Osteoblast (primary cell): ENCODE data around the gene DPH1. TPM values are rescaled to one million over a fixed set of nuclear protein-coding genes. Genes with fewer than 3 reads are reported as not detected.

Experiments
- DNase-seq: peaks from one replicate; pipeline ENCODE4 v3.0.0; 2011; ENCODE audit warnings: low spot score, mixed read lengths; ENCODE audit not compliant: insufficient read length; ENCODE audit errors: missing footprints
- H2AFZ ChIP-seq: 2 replicates; pipeline ENCODE4 v1.6.0; 2011; ENCODE audit warnings: mild to moderate bottlenecking, low read length
- H3K27ac ChIP-seq: 2 replicates; pipeline ENCODE4 v1.5.1; 2011; ENCODE audit warnings: mild to moderate bottlenecking, low read depth, low read length, moderate library complexity
- H3K27me3 ChIP-seq: 2 replicates; pipeline ENCODE4 v1.6.0; 2012; ENCODE audit warnings: mild to moderate bottlenecking, control low read depth, inconsistent platforms, low read length, moderate library complexity; ENCODE audit not compliant: insufficient read depth
- H3K36me3 ChIP-seq: 2 replicates; pipeline ENCODE4 v1.5.1; 2011; ENCODE audit warnings: mild to moderate bottlenecking, low read length, control low read depth, moderate library complexity; ENCODE audit not compliant: insufficient read depth
- H3K4me1 ChIP-seq: 2 replicates; pipeline ENCODE4 v1.5.1; 2011; ENCODE audit warnings: mild to moderate bottlenecking, low read length, control low read depth, moderate library complexity; ENCODE audit not compliant: insufficient read depth
- H3K4me2 ChIP-seq: 2 replicates; pipeline ENCODE4 v1.6.0; 2011; ENCODE audit warnings: mild to moderate bottlenecking, low read length; ENCODE audit not compliant: insufficient read depth
- H3K4me3 ChIP-seq: fragments of 200-600 bp; sonication (generic); 3 replicates; pipeline ENCODE4 v1.5.1; 2012; ENCODE audit warnings: mild to moderate bottlenecking, low read length, inconsistent platforms; ENCODE audit not compliant: insufficient read depth
- H3K79me2 ChIP-seq: 2 replicates; pipeline ENCODE4 v1.6.0; 2012; ENCODE audit warnings: mild to moderate bottlenecking, low read length, control low read depth, inconsistent platforms; ENCODE audit not compliant: insufficient read depth
- H3K9me3 ChIP-seq: 2 replicates; pipeline ENCODE4 v1.5.1; 2011; ENCODE audit warnings: low read depth, low read length, control low read depth
- H4K20me1 ChIP-seq: 2 replicates; pipeline ENCODE4 v1.6.0; 2012; ENCODE audit warnings: mild to moderate bottlenecking, low read length, control low read depth; ENCODE audit not compliant: insufficient read depth
- CTCF ChIP-seq: IDR thresholded peaks from 2 replicates; pipeline ENCODE4 v1.5.1; 2011; ENCODE audit warnings: mild to moderate bottlenecking, low read depth, low read length, moderate library complexity; ENCODE audit errors: extremely low read depth
- total RNA-seq: library from RNA; depleted of rRNA; stranded (reverse); fragments of >200 nt; gene quantifications from 2 replicates; pipeline ENCODE4 v1.2.3, GENCODE V29; 2012

Gene DPH1
- total RNA-seq, 1 donor, result 63.7 TPM

DNA sequence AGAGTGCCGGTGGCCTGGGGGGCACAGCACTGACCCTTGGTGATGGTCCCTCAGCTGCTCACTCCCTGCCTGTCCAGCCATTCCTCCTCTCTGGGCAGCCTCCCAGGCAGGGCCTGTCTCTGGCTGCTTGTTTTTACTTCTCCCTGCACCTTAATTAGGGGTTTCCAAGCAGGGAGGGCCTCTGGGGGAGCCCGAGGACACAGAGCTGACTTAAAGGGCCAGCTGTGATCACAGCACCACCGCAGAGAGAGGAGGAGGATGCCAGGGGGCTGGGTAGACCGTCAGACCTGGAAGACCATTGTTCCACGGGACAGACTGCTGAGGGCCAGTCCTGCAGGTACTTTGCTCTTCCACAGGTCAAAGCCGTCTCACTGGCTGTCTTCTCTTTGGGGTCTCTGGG lies 1.2 kb upstream of the DPH1 start:
- Histone ChIP-seq H3K27ac (no peak overlapping the region), H3K4me3 (no peak overlapping the region), H3K4me1 (peaks cover 56% of the 10 kb centered on the region), H3K79me2 (peaks cover 24% of the 10 kb centered on the region), H2AFZ (peak overlapping the region; percentile 18), H3K4me2 (peak overlapping the region; percentile 85), H4K20me1 (no peaks in the 10 kb centered on the region), H3K27me3 (peaks cover 20% of the 10 kb centered on the region), H3K36me3 (no peaks in the 10 kb centered on the region), H3K9me3 (no peaks in the 10 kb centered on the region)
- peak; percentile 35 for TF ChIP-seq CTCF
- peak; percentile 90 for DNase-seq

GRCh38 chr17:2030779-2031163 lies 818 bp downstream of the DPH1 start:
- Histone ChIP-seq H3K4me2 (peak overlapping the region; percentile 85), H3K36me3 (peaks cover 2% of the 10 kb centered on the region), H3K79me2 (peaks cover 24% of the 10 kb centered on the region), H3K4me1 (peaks cover 56% of the 10 kb centered on the region), H4K20me1 (no peaks in the 10 kb centered on the region), H3K9me3 (no peaks in the 10 kb centered on the region), H3K4me3 (peak overlapping the region; percentile 100), H2AFZ (peak overlapping the region; percentile 86), H3K27ac (peak overlapping the region; percentile 92), H3K27me3 (peaks cover 4% of the 10 kb centered on the region)
- TF ChIP-seq CTCF, result peak; percentile 61
- DNase-seq, result no peak

- Histone ChIP-seq H3K36me3 (peaks cover 22% of the 10 kb centered on the region), H3K4me2 (peak overlapping the region; percentile 58), H3K27me3 (no peaks in the 10 kb centered on the region), H3K9me3 (no peaks in the 10 kb centered on the region), H3K79me2 (peaks cover 24% of the 10 kb centered on the region), H2AFZ (no peak overlapping the region), H3K4me3 (peak overlapping the region; percentile 19), H4K20me1 (no peaks in the 10 kb centered on the region), H3K4me1 (peaks cover 44% of the 10 kb centered on the region), H3K27ac (peak overlapping the region; percentile 73)
- TF ChIP-seq CTCF, result no peak
- peak; percentile 89 for DNase-seq
Observed at GRCh38 chr17:2033153-2033552, 3.2 kb downstream of the DPH1 start.

- Histone ChIP-seq H3K79me2 (peaks cover 24% of the 10 kb centered on the region), H3K27ac (peak overlapping the region; percentile 73), H3K4me2 (peak overlapping the region; percentile 58), H4K20me1 (no peaks in the 10 kb centered on the region), H3K4me3 (peak overlapping the region; percentile 27), H2AFZ (no peak overlapping the region), H3K4me1 (peaks cover 35% of the 10 kb centered on the region), H3K36me3 (peaks cover 29% of the 10 kb centered on the region), H3K27me3 (no peaks in the 10 kb centered on the region), H3K9me3 (no peaks in the 10 kb centered on the region)
- no peak for TF ChIP-seq CTCF
- peak; percentile 93 for DNase-seq
Observed at GRCh38 chr17:2034157-2034556, 4.2 kb downstream of the DPH1 start.
